ENCODE measurements around the gene CFAP299. TPM values are rescaled to one million over a fixed set of nuclear protein-coding genes. Genes with fewer than 3 reads are reported as not detected.

Gene CFAP299
- total RNA-seq, 1 experiment from 2014 or later, result not detected

GRCh38 chr4:80912350-80912749 is 576.8 kb downstream of the CFAP299 start:
- H3K4me1 ChIP-seq (ENCODE audit: control insufficient read depth in 1 of 2, insufficient read depth in 2 of 2, low read length in 2 of 2), result no peaks in the 10 kb centered on the region
- no TSS peak for BruUV-seq (replicated peaks)
- H3K27ac ChIP-seq (ENCODE audit: low read depth, low read length), result no peak overlapping the region
- no peaks in the 10 kb centered on the region for H3K79me2 ChIP-seq (ENCODE audit: insufficient read depth, low read length)
- no peaks in the 10 kb centered on the region for H4K20me1 ChIP-seq (ENCODE audit: insufficient read depth)
- CTCF ChIA-PET, result interaction anchor here (0.6 kb wide), 1 partner anchor 493 kb away, joined by 3 read pairs; no protein-coding TSS in a partner anchor
- H3K9ac ChIP-seq (ENCODE audit: low read length), result no peak overlapping the region
- TF ChIP-seq EZH2phosphoT487 (IDR thresholded peaks at IDR 0.05; ENCODE audit: borderline replicate concordance), result no peak
- TF ChIP-seq RAD21 (IDR thresholded peaks at IDR 0.05; ENCODE audit: low read depth), result no peak
- no peak for TF ChIP-seq TCF7L2 (IDR thresholded peaks at IDR 0.05; ENCODE audit: borderline replicate concordance, extremely low read depth, insufficient read depth, insufficient read length)
- no peak for TF ChIP-seq CBX3 (IDR thresholded peaks at IDR 0.05; ENCODE audit: low read depth)
- TF ChIP-seq JUND (IDR thresholded peaks at IDR 0.05), result no peak
- TF ChIP-seq, protein P1, sequence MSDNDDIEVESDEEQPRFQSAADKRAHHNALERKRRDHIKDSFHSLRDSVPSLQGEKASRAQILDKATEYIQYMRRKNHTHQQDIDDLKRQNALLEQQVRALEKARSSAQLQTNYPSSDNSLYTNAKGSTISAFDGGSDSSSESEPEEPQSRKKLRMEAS (IDR thresholded peaks at IDR 0.05), result no peak
- TF ChIP-seq CEBPB (IDR thresholded peaks at IDR 0.05; ENCODE audit: low read depth), result no peak
- no peak for TF ChIP-seq CTCF (IDR thresholded peaks at IDR 0.05 in 2 of 3, conservative IDR thresholded peaks at IDR 0.05 in 1 of 3; ENCODE audit: borderline replicate concordance in 1 of 3, insufficient read depth in 1 of 3, low read depth in 2 of 3, low read length in 2 of 3)
- TF ChIP-seq ATF3 (IDR thresholded peaks at IDR 0.05), result no peak
- no peak overlapping the region for H2AFZ ChIP-seq (ENCODE audit: low read depth, low read length, poor library complexity, severe bottlenecking)
- no peaks in the 10 kb centered on the region for H3K9me2 ChIP-seq (ENCODE audit: insufficient read depth)
- H3K9me3 ChIP-seq (ENCODE audit: control insufficient read depth in 1 of 2, insufficient read depth in 1 of 2, low read depth in 1 of 2, low read length in 2 of 2), result no peaks in the 10 kb centered on the region
- POLR2A ChIA-PET, result no interaction called here
- intact Hi-C loops (cut with micrococcal nuclease), result no loop called here
- RAD21 ChIA-PET (ENCODE audit: low non-redundant PET in 1 of 2, low total read pairs in 2 of 2, uncharacterized antibody in 2 of 2, unreplicated experiment in 2 of 2), result no interaction called here
- H3K36me3 ChIP-seq (ENCODE audit: control insufficient read depth in 1 of 2, insufficient read depth in 2 of 2, low read length in 2 of 2), result no peaks in the 10 kb centered on the region
- H3K27me3 ChIP-seq (ENCODE audit: insufficient read depth, low read length), result peaks cover 13% of the 10 kb centered on the region
- H3K4me3 ChIP-seq (replicated peaks in 1 of 2; ENCODE audit: low read depth in 1 of 2, low read length in 2 of 2), result no peak overlapping the region
- DNase-seq (ENCODE audit: low read depth, low spot score) (no peak), ATAC-seq (no peak)
- no peak overlapping the region for H3K4me2 ChIP-seq (ENCODE audit: low read length)

Measured in HCT116 (cell line).